OCI-LY1 (cell line): ENCODE data around the gene OR10G7.

Experiments used
- H2AFZ ChIP-seq: fragments of 200-600 bp; sonication (generic), shearing (Covaris generic); 2 replicates; pipeline ENCODE4 v1.6.0; 2014; ENCODE audit warnings: antibody characterized with exemption, mild to moderate bottlenecking, low read length
- H3F3A ChIP-seq: fragments of 200-600 bp; sonication (generic), shearing (Covaris generic); 2 replicates; pipeline ENCODE4 v1.6.0; 2014; ENCODE audit warnings: mild to moderate bottlenecking, antibody characterized with exemption, low read length, moderate library complexity; ENCODE audit not compliant: insufficient read depth
- H3K27ac ChIP-seq: fragments of 200-600 bp; sonication (generic); 2 replicates; pipeline ENCODE4 v1.5.1; 2014; ENCODE audit warnings: low read length, mixed run types, mild to moderate bottlenecking, low read depth; ENCODE audit not compliant: poor library complexity, severe bottlenecking
- H3K27me3 ChIP-seq: fragments of 200-600 bp; sonication (generic); 2 replicates; pipeline ENCODE4 v1.6.0; 2014; ENCODE audit warnings: antibody characterized with exemption, mild to moderate bottlenecking, low read length, moderate library complexity; ENCODE audit not compliant: insufficient read depth
- H3K36me3 ChIP-seq: fragments of 200-600 bp; sonication (generic); 2 replicates; pipeline ENCODE4 v1.6.1; 2014; ENCODE audit warnings: mild to moderate bottlenecking, antibody characterized with exemption, low read length, moderate library complexity, mixed read lengths; ENCODE audit not compliant: insufficient read depth
- H3K4me1 ChIP-seq: fragments of 200-600 bp; sonication (generic); 2 replicates; pipeline ENCODE4 v1.5.1; 2014; ENCODE audit warnings: mild to moderate bottlenecking, low read length, moderate library complexity; ENCODE audit not compliant: insufficient read depth, severe bottlenecking
- H3K4me2 ChIP-seq: fragments of 200-600 bp; sonication (generic), shearing (Covaris generic); 2 replicates; pipeline ENCODE4 v1.6.1; 2014; ENCODE audit warnings: low read length
- H3K4me3 ChIP-seq: fragments of 200-600 bp; sonication (generic); 2 replicates; pipeline ENCODE4 v1.5.1; 2014; ENCODE audit warnings: low read length, low read depth, mild to moderate bottlenecking, mixed read lengths; ENCODE audit not compliant: poor library complexity, severe bottlenecking
- H3K79me2 ChIP-seq: fragments of 200-600 bp; shearing (Covaris generic); 2 replicates; pipeline ENCODE4 v1.6.1; 2016; ENCODE audit warnings: mixed run types, low read length, mixed read lengths; ENCODE audit not compliant: insufficient read depth
- H3K9ac ChIP-seq: fragments of 200-600 bp; sonication (generic), shearing (Covaris generic); 2 replicates; pipeline ENCODE4 v1.6.1; 2014; ENCODE audit warnings: mild to moderate bottlenecking, low read length, mixed read lengths
- H3K9me2 ChIP-seq: fragments of 200-600 bp; sonication (generic), shearing (Covaris generic); 2 replicates; pipeline ENCODE4 v1.6.1; 2014; ENCODE audit warnings: low read depth, mild to moderate bottlenecking, low read length, mixed read lengths
- H3K9me3 ChIP-seq: fragments of 200-600 bp; shearing (Covaris generic); 2 replicates; pipeline ENCODE4 v1.6.1; 2014; ENCODE audit warnings: low read length, mixed read lengths
- H4K20me1 ChIP-seq: fragments of 200-600 bp; sonication (generic), shearing (Covaris generic); 2 replicates; pipeline ENCODE4 v1.6.0; 2016; ENCODE audit warnings: mild to moderate bottlenecking, low read length; ENCODE audit not compliant: insufficient read depth
- CTCF ChIP-seq: fragments of 200-600 bp; sonication (generic), shearing (Covaris generic); IDR thresholded peaks from 2 replicates; pipeline ENCODE4 v1.5.1; 2017; ENCODE audit warnings: mild to moderate bottlenecking, antibody characterized with exemption, low read length, moderate library complexity, mixed read lengths
- EZH2 ChIP-seq: fragments of 200-600 bp; sonication (generic), shearing (Covaris generic); IDR thresholded peaks from 2 replicates; pipeline ENCODE4 v1.8.0; 2017; ENCODE audit warnings: borderline replicate concordance, mixed run types, mild to moderate bottlenecking, antibody characterized with exemption, low read length, moderate library complexity, mixed read lengths

Gene OR10G7

GRCh38 chr11:124082371-124082770 is 41.2 kb upstream of the OR10G7 start:
- TF ChIP-seq CTCF (no peak), EZH2 (no peak)
- no peaks in the 10 kb centered on the region for H3K4me1 ChIP-seq

GRCh38 chr11:124081483-124081882 is 40.4 kb upstream of the OR10G7 start:
- Histone ChIP-seq H3K36me3 (no peaks in the 10 kb centered on the region), H2AFZ (no peak overlapping the region), H3K4me3 (no peak overlapping the region), H3K4me2 (no peak overlapping the region), H4K20me1 (no peaks in the 10 kb centered on the region), H3K27me3 (no peaks in the 10 kb centered on the region), H3K9me2 (no peaks in the 10 kb centered on the region), H3K79me2 (no peaks in the 10 kb centered on the region), H3K9ac (no peak overlapping the region), H3F3A (no peaks in the 10 kb centered on the region), H3K9me3 (no peaks in the 10 kb centered on the region), H3K27ac (no peak overlapping the region), H3K4me1 (no peaks in the 10 kb centered on the region)
- TF ChIP-seq CTCF (no peak), EZH2 (no peak)

More at GRCh38 chr11:124082371-124082770, 41.2 kb upstream of the OR10G7 start:
- H3K27me3 ChIP-seq: no peaks in the 10 kb centered on the region
- no peak overlapping the region for H2AFZ ChIP-seq
- no peaks in the 10 kb centered on the region for H3K79me2 ChIP-seq
- H3K9me2 ChIP-seq: no peaks in the 10 kb centered on the region
- H4K20me1 ChIP-seq: no peaks in the 10 kb centered on the region
- no peak overlapping the region for H3K4me3 ChIP-seq
- H3K36me3 ChIP-seq: no peaks in the 10 kb centered on the region
- H3K27ac ChIP-seq: no peak overlapping the region
- H3K4me2 ChIP-seq: no peak overlapping the region
- no peaks in the 10 kb centered on the region for H3K9me3 ChIP-seq
- no peaks in the 10 kb centered on the region for H3F3A ChIP-seq
- no peak overlapping the region for H3K9ac ChIP-seq

GRCh38 chr11:124080327-124081001 is 39.3 kb upstream of the OR10G7 start:
- no peaks in the 10 kb centered on the region for H3F3A ChIP-seq
- H3K9ac ChIP-seq: no peak overlapping the region
- H3K9me3 ChIP-seq: no peaks in the 10 kb centered on the region
- H3K27me3 ChIP-seq: no peaks in the 10 kb centered on the region
- no peaks in the 10 kb centered on the region for H3K9me2 ChIP-seq
- no peak overlapping the region for H3K27ac ChIP-seq
- no peaks in the 10 kb centered on the region for H3K36me3 ChIP-seq
- H3K4me2 ChIP-seq: no peak overlapping the region
- H2AFZ ChIP-seq: no peak overlapping the region
- H3K4me1 ChIP-seq: no peaks in the 10 kb centered on the region
- H4K20me1 ChIP-seq: no peaks in the 10 kb centered on the region
- no peak for TF ChIP-seq CTCF
- H3K4me3 ChIP-seq: no peak overlapping the region
- H3K79me2 ChIP-seq: no peaks in the 10 kb centered on the region
